IMR-90 (cell line): Measurements from ENCODE around the gene ISG15. TPM values are rescaled to one million over a fixed set of nuclear protein-coding genes. Genes with fewer than 3 reads are reported as not detected.

Experiments
- ATAC-seq: fragments of 200-7000 bp; cut with Tn5 transposase; 2 replicates; pipeline ENCODE4 v1.9.1; 2020; ENCODE audit warnings: low read depth, mild to moderate bottlenecking, moderate library complexity
- BruUV-seq: library from RNA; stranded (reverse); fragments of 400-500 nt; replicated peaks from 2 replicates; lab custom pipeline; 2021; lab: Mats Ljungman, UMichigan
- CTCF ChIA-PET: fragments of 300-600 bp; formaldehyde crosslinking; extraction: SDS; loops from one replicate; lab custom pipeline; 2021; ENCODE audit warnings: antibody characterized with exemption; lab: Yijun Ruan, JAX
- POLR2A ChIA-PET: fragments of 300-600 bp; sonication (Branson Sonifier 250); formaldehyde crosslinking; loops from one replicate; lab custom pipeline; 2022; ENCODE audit warnings: antibody characterized with exemption; ENCODE audit not compliant: unreplicated experiment; lab: Charles Lee
- DNase-seq: peaks from one replicate; pipeline ENCODE4 v3.0.0; 2013
- H2AFZ ChIP-seq: replicated peaks from 2 replicates; pipeline ENCODE3; 2013; ENCODE audit warnings: low read length, mild to moderate bottlenecking; ENCODE audit not compliant: poor library complexity
- H2AK5ac ChIP-seq: 2 replicates; pipeline ENCODE4 v1.6.1; 2013; ENCODE audit warnings: low read depth, low read length, inconsistent platforms
- H2AK9ac ChIP-seq: replicated peaks from 2 replicates; pipeline ENCODE3; 2013; ENCODE audit warnings: mild to moderate bottlenecking, low read depth, low read length, moderate library complexity; ENCODE audit not compliant: poor library complexity
- H2BK120ac ChIP-seq: 2 replicates; pipeline ENCODE4 v1.6.1; 2013; ENCODE audit warnings: low read depth, low read length, inconsistent platforms
- H2BK15ac ChIP-seq: 3 replicates; pipeline ENCODE4 v1.6.1; 2013; ENCODE audit warnings: low read depth, low read length, inconsistent platforms
- H2BK20ac ChIP-seq: 2 replicates; pipeline ENCODE4 v1.6.1; 2013; ENCODE audit warnings: low read depth, mild to moderate bottlenecking, inconsistent platforms, low read length, moderate library complexity
- H2BK5ac ChIP-seq: 2 replicates; pipeline ENCODE4 v1.6.1; 2013; ENCODE audit warnings: mild to moderate bottlenecking, low read depth, low read length, inconsistent platforms; ENCODE audit not compliant: poor library complexity, severe bottlenecking
- H3K14ac ChIP-seq: replicated peaks from 2 replicates; pipeline ENCODE4 v1.6.1; 2013; ENCODE audit warnings: low read depth, low read length, inconsistent platforms
- H3K18ac ChIP-seq: 2 replicates; pipeline ENCODE4 v1.6.1; 2013; ENCODE audit warnings: low read depth, low read length, control low read depth
- H3K23ac ChIP-seq: 2 replicates; pipeline ENCODE4 v1.6.1; 2013; ENCODE audit warnings: low read depth, low read length, inconsistent platforms
- H3K27ac ChIP-seq: 2 replicates; pipeline ENCODE4 v1.5.1; 2013; ENCODE audit warnings: mild to moderate bottlenecking, control low read depth, low read length; ENCODE audit not compliant: insufficient read depth
- H3K27me3 ChIP-seq: 2 replicates; pipeline ENCODE4 v1.6.1; 2013; ENCODE audit warnings: low read length; ENCODE audit not compliant: control insufficient read depth, insufficient read depth
- H3K36me3 ChIP-seq: 2 replicates; pipeline ENCODE4 v1.6.1; 2013; ENCODE audit warnings: low read length, mixed read lengths; ENCODE audit not compliant: control insufficient read depth, insufficient read depth
- H3K4ac ChIP-seq: 2 replicates; pipeline ENCODE4 v1.6.1; 2013; ENCODE audit warnings: low read depth, low read length, inconsistent platforms
- H3K4me1 ChIP-seq: 2 replicates; pipeline ENCODE4 v1.6.1; 2013; ENCODE audit warnings: low read length, mixed read lengths; ENCODE audit not compliant: control insufficient read depth, insufficient read depth
- H3K4me2 ChIP-seq: 2 replicates; pipeline ENCODE4 v1.6.1; 2013; ENCODE audit warnings: low read depth, mild to moderate bottlenecking, control low read depth, low read length, moderate library complexity
- H3K4me3 ChIP-seq: 2 replicates; pipeline ENCODE4 v1.5.1; 2013; ENCODE audit warnings: low read depth, mild to moderate bottlenecking, control low read depth, low read length, moderate library complexity; ENCODE audit not compliant: insufficient read depth
- H3K56ac ChIP-seq: 2 replicates; pipeline ENCODE4 v1.6.1; 2013; ENCODE audit warnings: low read length, inconsistent platforms; ENCODE audit not compliant: insufficient read depth; ENCODE audit errors: extremely low read depth
- H3K79me1 ChIP-seq, 2 experiments: 2 replicates each; pipeline ENCODE4 v1.6.1; 2013; ENCODE audit warnings: low read length in 2 of 2, inconsistent platforms in 1 of 2, low read depth in 1 of 2
- H3K9ac ChIP-seq: 2 replicates; pipeline ENCODE4 v1.6.1; 2013; ENCODE audit warnings: low read depth, low read length, control low read depth
- H3K9me1 ChIP-seq: 2 replicates; pipeline ENCODE4 v1.6.1; 2013; ENCODE audit warnings: low read length, inconsistent platforms; ENCODE audit not compliant: insufficient read depth
- H3K9me3 ChIP-seq: 2 replicates; pipeline ENCODE4 v1.6.1; 2013; ENCODE audit warnings: low read length; ENCODE audit not compliant: control insufficient read depth, insufficient read depth
- H4K20me1 ChIP-seq: 2 replicates; pipeline ENCODE4 v1.6.1; 2013; ENCODE audit warnings: low read length, inconsistent platforms; ENCODE audit not compliant: insufficient read depth
- H4K5ac ChIP-seq: 2 replicates; pipeline ENCODE4 v1.6.1; 2013; ENCODE audit warnings: mild to moderate bottlenecking, low read depth, low read length, control low read depth
- H4K8ac ChIP-seq, 2 experiments: 2 replicates each; pipeline ENCODE4 v1.6.1; 2013; ENCODE audit warnings: low read depth in 2 of 2, low read length in 2 of 2, control low read depth in 1 of 2, inconsistent platforms in 1 of 2
- H4K91ac ChIP-seq: 2 replicates; pipeline ENCODE4 v1.6.1; 2013; ENCODE audit warnings: low read depth, low read length, inconsistent platforms; ENCODE audit not compliant: insufficient read depth
- BHLHE40 ChIP-seq: fragments of 150-350 bp; IDR thresholded peaks from 2 replicates; pipeline ENCODE4 v1.6.1; 2016; ENCODE audit warnings: mild to moderate bottlenecking, low read depth, low read length
- CHD1 ChIP-seq: IDR thresholded peaks from 2 replicates; pipeline ENCODE4 v1.6.1; 2012; ENCODE audit warnings: low read depth, low read length, improper control_type of control experiment
- MXI1 ChIP-seq: IDR thresholded peaks from 2 replicates; pipeline ENCODE4 v1.6.1; 2012; ENCODE audit warnings: low read depth, mild to moderate bottlenecking, low read length, moderate library complexity, borderline replicate concordance
- POLR2A ChIP-seq: IDR thresholded peaks from 2 replicates; pipeline ENCODE4 v1.6.1; 2012; ENCODE audit warnings: mild to moderate bottlenecking, low read depth, low read length
- RFX5 ChIP-seq: IDR thresholded peaks from 2 replicates; pipeline ENCODE4 v1.8.0; 2012; ENCODE audit warnings: low read depth, mild to moderate bottlenecking, low read length, moderate library complexity
- WGBS, 2 experiments: methylation state at CpG; one replicate each; pipeline versions ENCODE4 v1.1.5 to v1.1.7; 2013; ENCODE audit warnings: missing lambda C conversion rate in 2 of 2; ENCODE audit not compliant: insufficient read length in 1 of 2; ENCODE audit errors: extremely low coverage in 2 of 2; 5-methylcytosine and 5-hydroxymethylcytosine counted together
- dilution Hi-C: fragments of 300-500 bp; cut with HindIII; formaldehyde crosslinking; loops from one replicate; pipeline ENCODE4 v1.14.3; 2018; ENCODE audit warnings: low sequenced_read_pairs; ENCODE audit not compliant: unreplicated experiment
- in situ Hi-C: fragments of 300-500 bp; cut with MboI; formaldehyde crosslinking; loops from 3 replicates; pipeline ENCODE4 v1.14.3; 2019; ENCODE audit warnings: low sequenced_read_pairs, inconsistent platforms, mixed read lengths
- intact Hi-C: fragments of 100-400 bp; cut with micrococcal nuclease; formaldehyde crosslinking; loops from 2 replicates; pipeline ENCODE4 v1.10.0; 2022
- polyA plus RNA-seq, 3 experiments: library from polyadenylated mRNA; depleted of rRNA; stranded (reverse); fragments of >200 nt; gene quantifications; 2 replicates each; pipeline ENCODE4 v1.2.3, GENCODE V29; 2012; ENCODE audit warnings: low replicate concordance in 1 of 3
- total RNA-seq: library from RNA; depleted of rRNA; stranded (reverse); fragments of >200 nt; gene quantifications from 2 replicates; pipeline ENCODE4 v1.2.3, GENCODE V29; 2012
- TF ChIP-seq, protein P1 (sequence below): conservative IDR thresholded peaks from 2 replicates; pipeline ENCODE4 v1.5.1; 2012; ENCODE audit warnings: mild to moderate bottlenecking, low read depth, low read length, improper control_type of control experiment
- TF ChIP-seq, protein P2 (sequence below): fragments of 150-350 bp; IDR thresholded peaks from 2 replicates; pipeline ENCODE4 v1.6.1; 2017; ENCODE audit warnings: mild to moderate bottlenecking, antibody characterized with exemption, low read length, low read depth
- TF ChIP-seq, protein P3 (sequence below): fragments of 150-350 bp; IDR thresholded peaks from 2 replicates; pipeline ENCODE4 v1.6.1; 2016; ENCODE audit warnings: low read depth, mild to moderate bottlenecking, low read length, moderate library complexity, borderline replicate concordance

Gene ISG15
- total and polyA plus RNA-seq, 2 of the 4 experiments (the other 2 are of a cell fraction), result 99.1 to 105 TPM

DNA sequence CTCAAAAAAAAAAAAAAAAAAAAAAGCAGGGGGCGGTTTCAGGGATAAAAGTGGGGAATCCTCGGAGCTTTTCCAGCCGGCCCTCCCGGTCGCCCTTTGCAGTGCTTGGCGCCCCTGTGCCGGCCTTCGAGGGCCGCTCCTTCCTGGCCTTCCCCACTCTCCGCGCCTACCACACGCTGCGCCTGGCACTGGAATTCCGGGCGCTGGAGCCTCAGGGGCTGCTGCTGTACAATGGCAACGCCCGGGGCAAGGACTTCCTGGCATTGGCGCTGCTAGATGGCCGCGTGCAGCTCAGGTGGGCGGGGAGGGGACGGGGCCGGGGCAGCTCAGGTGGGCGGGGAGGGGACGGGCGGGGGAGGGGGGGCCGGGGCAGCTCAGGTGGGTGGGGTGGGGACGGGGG, 35.5 kb downstream of the ISG15 start:
- H4K8ac ChIP-seq, result no peak overlapping the region
- H3K4me1 ChIP-seq, result no peaks in the 10 kb centered on the region
- H3K14ac ChIP-seq, result no peak overlapping the region
- H2AK9ac ChIP-seq, result no peak overlapping the region
- H3K9me1 ChIP-seq, result no peaks in the 10 kb centered on the region
- H3K9me3 ChIP-seq, result no peaks in the 10 kb centered on the region
- WGBS, 2 experiments, result 96% methylated on average over 11 of the region's 28 CpGs; no CpG with 5 or more reads in 1 of the 2 experiments
- BruUV-seq, result no TSS peak
- H3K27ac ChIP-seq, result no peak overlapping the region
- peaks cover 7% of the 10 kb centered on the region for H4K20me1 ChIP-seq
- H3K27me3 ChIP-seq, result no peaks in the 10 kb centered on the region
- H3K79me1 ChIP-seq, result peaks cover 5 to 13% of the 10 kb centered on the region in 2 experiments; a peak in 3 of 4 replicates
- no peak for ATAC-seq
- H3K9ac ChIP-seq, result no peak overlapping the region
- no peak overlapping the region for H2AFZ ChIP-seq
- no peak overlapping the region for H3K4me2 ChIP-seq
- no peak overlapping the region for H2BK15ac ChIP-seq
- no peak overlapping the region for H4K91ac ChIP-seq
- H2BK5ac ChIP-seq, result no peak overlapping the region
- DNase-seq, result no peak
- H2BK20ac ChIP-seq, result no peak overlapping the region
- H2AK5ac ChIP-seq, result no peak overlapping the region
- H3K18ac ChIP-seq, result no peak overlapping the region
- no peak overlapping the region for H3K4me3 ChIP-seq
- ChIA-PET CTCF (no interaction called here), POLR2A (no interaction called here)
- dilution Hi-C loops (no loop called here), intact Hi-C loops (no loop called here), in situ Hi-C loops (no loop called here)
- H3K4ac ChIP-seq, result no peak overlapping the region
- H3K36me3 ChIP-seq, result peaks cover 77% of the 10 kb centered on the region
- TF ChIP-seq, protein P1, sequence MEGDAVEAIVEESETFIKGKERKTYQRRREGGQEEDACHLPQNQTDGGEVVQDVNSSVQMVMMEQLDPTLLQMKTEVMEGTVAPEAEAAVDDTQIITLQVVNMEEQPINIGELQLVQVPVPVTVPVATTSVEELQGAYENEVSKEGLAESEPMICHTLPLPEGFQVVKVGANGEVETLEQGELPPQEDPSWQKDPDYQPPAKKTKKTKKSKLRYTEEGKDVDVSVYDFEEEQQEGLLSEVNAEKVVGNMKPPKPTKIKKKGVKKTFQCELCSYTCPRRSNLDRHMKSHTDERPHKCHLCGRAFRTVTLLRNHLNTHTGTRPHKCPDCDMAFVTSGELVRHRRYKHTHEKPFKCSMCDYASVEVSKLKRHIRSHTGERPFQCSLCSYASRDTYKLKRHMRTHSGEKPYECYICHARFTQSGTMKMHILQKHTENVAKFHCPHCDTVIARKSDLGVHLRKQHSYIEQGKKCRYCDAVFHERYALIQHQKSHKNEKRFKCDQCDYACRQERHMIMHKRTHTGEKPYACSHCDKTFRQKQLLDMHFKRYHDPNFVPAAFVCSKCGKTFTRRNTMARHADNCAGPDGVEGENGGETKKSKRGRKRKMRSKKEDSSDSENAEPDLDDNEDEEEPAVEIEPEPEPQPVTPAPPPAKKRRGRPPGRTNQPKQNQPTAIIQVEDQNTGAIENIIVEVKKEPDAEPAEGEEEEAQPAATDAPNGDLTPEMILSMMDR, result no peak
- TF ChIP-seq, protein P2, sequence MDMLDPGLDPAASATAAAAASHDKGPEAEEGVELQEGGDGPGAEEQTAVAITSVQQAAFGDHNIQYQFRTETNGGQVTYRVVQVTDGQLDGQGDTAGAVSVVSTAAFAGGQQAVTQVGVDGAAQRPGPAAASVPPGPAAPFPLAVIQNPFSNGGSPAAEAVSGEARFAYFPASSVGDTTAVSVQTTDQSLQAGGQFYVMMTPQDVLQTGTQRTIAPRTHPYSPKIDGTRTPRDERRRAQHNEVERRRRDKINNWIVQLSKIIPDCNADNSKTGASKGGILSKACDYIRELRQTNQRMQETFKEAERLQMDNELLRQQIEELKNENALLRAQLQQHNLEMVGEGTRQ, result no peak
- TF ChIP-seq CHD1 (no peak), MXI1 (no peak), POLR2A (no peak), BHLHE40 (no peak), RFX5 (no peak)
- TF ChIP-seq, protein P3, sequence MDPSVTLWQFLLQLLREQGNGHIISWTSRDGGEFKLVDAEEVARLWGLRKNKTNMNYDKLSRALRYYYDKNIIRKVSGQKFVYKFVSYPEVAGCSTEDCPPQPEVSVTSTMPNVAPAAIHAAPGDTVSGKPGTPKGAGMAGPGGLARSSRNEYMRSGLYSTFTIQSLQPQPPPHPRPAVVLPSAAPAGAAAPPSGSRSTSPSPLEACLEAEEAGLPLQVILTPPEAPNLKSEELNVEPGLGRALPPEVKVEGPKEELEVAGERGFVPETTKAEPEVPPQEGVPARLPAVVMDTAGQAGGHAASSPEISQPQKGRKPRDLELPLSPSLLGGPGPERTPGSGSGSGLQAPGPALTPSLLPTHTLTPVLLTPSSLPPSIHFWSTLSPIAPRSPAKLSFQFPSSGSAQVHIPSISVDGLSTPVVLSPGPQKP, result no peak
- no peak overlapping the region for H3K23ac ChIP-seq
- H4K5ac ChIP-seq, result no peak overlapping the region
- H3K56ac ChIP-seq, result no peak overlapping the region
- no peak overlapping the region for H2BK120ac ChIP-seq
